Measurements from ENCODE around the gene SLC37A2.

SLC37A2 gene

DNA sequence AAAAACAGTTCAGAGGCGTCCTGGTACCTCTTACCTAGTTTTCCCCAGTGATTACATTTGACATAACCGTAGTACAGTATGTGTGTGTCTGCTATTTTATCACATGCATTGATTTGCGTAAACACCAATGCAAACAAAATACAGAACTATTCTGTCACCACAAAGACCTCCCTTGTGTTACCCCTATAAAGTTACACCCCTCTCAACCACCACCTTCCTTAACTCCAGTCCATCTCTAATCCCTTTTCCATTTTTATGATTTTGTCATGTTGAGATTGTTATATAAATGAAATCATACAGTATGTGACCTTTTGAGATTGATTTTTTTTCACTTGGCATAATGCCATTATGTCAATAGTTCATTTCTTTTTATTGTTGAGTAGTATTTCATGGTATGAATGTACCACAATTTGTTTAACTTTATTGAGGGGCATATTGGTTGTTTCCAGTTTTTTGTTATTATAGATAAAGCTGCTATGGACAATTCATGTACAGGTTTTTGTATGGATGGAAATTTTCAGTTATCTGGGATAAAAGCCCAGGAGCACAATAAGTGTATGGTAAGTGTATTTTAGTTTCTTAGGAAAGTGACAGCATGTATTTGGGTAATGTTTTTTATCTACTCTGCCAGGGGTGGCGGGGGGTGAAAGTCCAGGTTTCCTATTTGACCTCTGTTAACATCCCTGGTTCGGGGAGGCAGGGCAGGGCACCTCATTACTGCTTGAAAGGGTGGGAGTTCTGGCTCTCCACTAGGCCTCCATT is 6.0 kb upstream of the SLC37A2 start:
- no peak for DNase-seq (ENCODE audit: low read depth)
- H3K4me1 ChIP-seq (ENCODE audit: control insufficient read depth, insufficient read depth, low read length) = no peaks in the 10 kb centered on the region
- no peak overlapping the region for H3K9ac ChIP-seq (ENCODE audit: low read length)
- H3K4me3 ChIP-seq (ENCODE audit: low read length) = no peak overlapping the region
- no peaks in the 10 kb centered on the region for H3K36me3 ChIP-seq (ENCODE audit: control insufficient read depth, insufficient read depth, low read length, severe bottlenecking)
- H3K9me3 ChIP-seq (ENCODE audit: control insufficient read depth, low read length) = no peaks in the 10 kb centered on the region
- no peaks in the 10 kb centered on the region for H3K27me3 ChIP-seq (replicated peaks; ENCODE audit: control insufficient read depth, insufficient read depth, low read length)

DNA sequence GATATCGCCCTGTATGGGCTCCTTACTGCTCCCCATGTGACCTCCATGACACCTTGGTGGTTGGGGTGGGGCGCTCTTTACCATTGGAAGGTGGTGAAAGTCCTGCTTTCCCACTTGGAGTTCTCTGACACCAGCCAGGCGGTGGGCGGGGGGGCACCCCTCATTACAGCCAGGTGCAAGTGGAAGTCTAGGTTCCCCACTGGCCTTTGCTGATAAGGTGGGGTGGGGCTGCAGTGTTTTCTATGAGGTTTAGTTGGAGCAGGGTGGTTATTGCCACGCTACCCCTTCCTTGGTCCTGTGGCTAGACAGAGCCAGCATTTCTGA is 5.5 kb upstream of the SLC37A2 start:
- no peak for DNase-seq (ENCODE audit: low read depth)
- Histone ChIP-seq H3K9ac (ENCODE audit: low read length) (no peak overlapping the region), H3K27me3 (replicated peaks; ENCODE audit: control insufficient read depth, insufficient read depth, low read length) (no peaks in the 10 kb centered on the region), H3K9me3 (ENCODE audit: control insufficient read depth, low read length) (no peaks in the 10 kb centered on the region), H3K4me3 (ENCODE audit: low read length) (no peak overlapping the region), H3K4me1 (ENCODE audit: control insufficient read depth, insufficient read depth, low read length) (no peaks in the 10 kb centered on the region), H3K36me3 (ENCODE audit: control insufficient read depth, insufficient read depth, low read length, severe bottlenecking) (no peaks in the 10 kb centered on the region)

DNA sequence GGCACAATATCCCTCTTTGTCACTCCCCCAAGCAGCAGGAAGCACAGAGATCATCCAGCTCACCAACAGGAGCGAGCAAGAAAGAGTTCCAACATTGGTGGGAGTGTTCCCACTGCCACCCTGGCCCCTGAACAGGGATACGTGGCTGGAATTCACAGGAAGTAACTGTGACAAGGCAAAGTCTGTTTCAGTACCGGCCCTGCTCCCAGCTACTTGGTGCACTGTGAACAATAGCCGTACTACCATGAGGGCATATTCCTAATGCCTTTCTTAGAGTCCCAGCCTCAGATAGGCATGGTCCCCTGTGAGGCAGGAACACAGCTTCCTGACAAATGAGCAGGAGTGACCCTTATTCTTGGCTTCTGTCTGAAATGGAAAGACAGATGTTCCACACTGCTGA is 1.8 kb upstream of the SLC37A2 start:
- DNase-seq (ENCODE audit: low read depth) = no peak
- no peaks in the 10 kb centered on the region for H3K36me3 ChIP-seq (ENCODE audit: control insufficient read depth, insufficient read depth, low read length, severe bottlenecking)
- no peaks in the 10 kb centered on the region for H3K4me1 ChIP-seq (ENCODE audit: control insufficient read depth, insufficient read depth, low read length)
- H3K9ac ChIP-seq (ENCODE audit: low read length) = no peak overlapping the region
- H3K27me3 ChIP-seq (replicated peaks; ENCODE audit: control insufficient read depth, insufficient read depth, low read length) = no peaks in the 10 kb centered on the region
- H3K9me3 ChIP-seq (ENCODE audit: control insufficient read depth, low read length) = no peaks in the 10 kb centered on the region
- no peak overlapping the region for H3K4me3 ChIP-seq (ENCODE audit: low read length)

DNA sequence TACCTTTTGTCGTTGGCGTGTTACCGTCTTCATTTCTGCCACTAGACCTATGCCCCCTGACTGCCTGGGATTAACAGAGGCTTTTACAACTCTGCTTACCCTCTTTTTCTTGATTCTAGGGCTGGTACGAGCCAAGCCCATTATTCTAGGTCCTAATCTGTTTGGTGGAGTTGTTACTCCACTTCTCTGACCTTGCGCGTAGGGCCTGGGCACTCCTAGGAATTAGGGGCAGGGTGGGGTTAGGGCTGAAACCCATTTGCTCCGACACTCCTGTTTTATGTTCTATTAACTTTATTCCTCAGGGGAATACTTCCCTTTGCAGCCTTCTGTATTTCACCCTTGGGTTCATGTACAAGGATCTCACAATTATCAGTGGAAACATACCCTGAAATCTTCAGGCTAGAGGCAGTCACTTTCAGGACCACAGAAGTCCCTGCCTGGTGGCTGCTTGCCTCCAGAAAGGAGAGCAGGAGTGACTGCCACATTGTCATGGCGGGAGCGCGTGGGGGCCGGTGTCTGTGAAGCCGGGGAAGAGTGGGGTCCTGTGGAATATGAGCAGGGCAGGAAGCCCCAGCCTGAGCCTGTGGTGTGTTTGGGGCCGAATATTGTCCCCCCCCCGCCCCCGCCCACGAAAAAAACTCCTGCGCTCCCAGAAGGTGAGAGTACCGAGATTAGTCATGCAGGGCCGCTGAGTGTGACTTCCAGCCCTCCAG is 731 bp upstream of the SLC37A2 start:
- no peaks in the 10 kb centered on the region for H3K36me3 ChIP-seq (ENCODE audit: control insufficient read depth, insufficient read depth, low read length, severe bottlenecking)
- no peak for DNase-seq (ENCODE audit: low read depth)
- H3K4me1 ChIP-seq (ENCODE audit: control insufficient read depth, insufficient read depth, low read length) = no peaks in the 10 kb centered on the region
- no peaks in the 10 kb centered on the region for H3K27me3 ChIP-seq (replicated peaks; ENCODE audit: control insufficient read depth, insufficient read depth, low read length)
- peak overlapping the region; percentile 83 for H3K9ac ChIP-seq (ENCODE audit: low read length)
- peak overlapping the region; percentile 89 for H3K4me3 ChIP-seq (ENCODE audit: low read length)
- H3K9me3 ChIP-seq (ENCODE audit: control insufficient read depth, low read length) = no peaks in the 10 kb centered on the region

DNA sequence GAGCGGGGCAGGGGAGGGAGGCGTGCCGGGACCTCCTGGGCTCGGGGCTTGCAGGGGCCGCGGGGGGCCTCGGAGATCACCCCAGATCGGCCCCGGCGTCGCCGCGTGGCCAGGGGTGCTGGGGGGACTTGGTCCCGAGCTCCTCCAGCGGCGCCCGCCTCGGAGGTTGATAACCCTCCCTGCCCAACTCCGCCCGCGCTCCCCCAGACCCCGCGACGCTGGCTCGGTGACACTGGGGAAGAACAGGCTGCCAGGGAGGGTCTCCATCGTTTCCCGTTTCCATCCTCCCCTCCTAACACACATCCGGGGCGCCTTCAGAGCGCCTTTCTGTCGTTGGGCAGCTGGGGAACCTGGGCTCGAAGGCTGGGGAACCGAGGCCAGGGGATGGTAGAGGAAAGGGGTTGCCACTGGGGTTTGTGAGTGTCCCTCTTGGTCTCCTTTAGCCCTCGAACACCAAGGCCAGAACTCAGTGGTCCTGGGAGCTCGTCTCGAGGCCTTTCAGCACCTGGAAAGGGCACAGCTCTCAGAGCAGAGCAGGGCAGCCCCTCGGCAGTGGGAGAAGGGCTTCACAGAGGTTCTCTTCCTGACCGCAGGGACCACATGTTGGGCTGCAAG is 431 bp downstream of the SLC37A2 start:
- H3K4me1 ChIP-seq (ENCODE audit: control insufficient read depth, insufficient read depth, low read length) = no peaks in the 10 kb centered on the region
- peak; percentile 20 for DNase-seq (ENCODE audit: low read depth)
- peak overlapping the region; percentile 83 for H3K9ac ChIP-seq (ENCODE audit: low read length)
- peak overlapping the region; percentile 89 for H3K4me3 ChIP-seq (ENCODE audit: low read length)
- H3K36me3 ChIP-seq (ENCODE audit: control insufficient read depth, insufficient read depth, low read length, severe bottlenecking) = no peaks in the 10 kb centered on the region
- no peaks in the 10 kb centered on the region for H3K27me3 ChIP-seq (replicated peaks; ENCODE audit: control insufficient read depth, insufficient read depth, low read length)
- no peaks in the 10 kb centered on the region for H3K9me3 ChIP-seq (ENCODE audit: control insufficient read depth, low read length)

DNA sequence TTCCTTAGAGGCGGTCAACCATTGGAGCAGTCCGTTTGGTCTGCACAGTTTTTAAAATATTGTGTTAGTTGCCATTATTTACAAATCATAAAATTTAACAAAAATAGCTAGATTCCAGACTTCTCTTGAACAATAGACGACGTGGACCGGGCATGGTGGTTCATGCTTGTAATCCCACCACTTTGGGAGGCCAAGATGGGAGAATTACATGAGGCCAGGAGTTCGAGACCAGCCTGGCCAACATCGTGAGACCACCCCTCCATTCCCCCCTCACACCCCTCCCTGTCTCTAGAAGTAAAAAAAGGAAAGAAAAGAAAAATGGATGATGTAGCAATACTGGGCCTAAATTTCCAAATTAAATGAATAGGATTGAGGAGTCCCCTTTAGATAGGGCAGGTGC is 965 bp downstream of the SLC37A2 start:
- Histone ChIP-seq H3K9me3 (ENCODE audit: control insufficient read depth, low read length) (no peaks in the 10 kb centered on the region), H3K36me3 (ENCODE audit: control insufficient read depth, insufficient read depth, low read length, severe bottlenecking) (no peaks in the 10 kb centered on the region), H3K4me1 (ENCODE audit: control insufficient read depth, insufficient read depth, low read length) (no peaks in the 10 kb centered on the region), H3K9ac (ENCODE audit: low read length) (no peak overlapping the region), H3K27me3 (replicated peaks; ENCODE audit: control insufficient read depth, insufficient read depth, low read length) (no peaks in the 10 kb centered on the region), H3K4me3 (ENCODE audit: low read length) (peak overlapping the region; percentile 89)
- no peak for DNase-seq (ENCODE audit: low read depth)

DNA sequence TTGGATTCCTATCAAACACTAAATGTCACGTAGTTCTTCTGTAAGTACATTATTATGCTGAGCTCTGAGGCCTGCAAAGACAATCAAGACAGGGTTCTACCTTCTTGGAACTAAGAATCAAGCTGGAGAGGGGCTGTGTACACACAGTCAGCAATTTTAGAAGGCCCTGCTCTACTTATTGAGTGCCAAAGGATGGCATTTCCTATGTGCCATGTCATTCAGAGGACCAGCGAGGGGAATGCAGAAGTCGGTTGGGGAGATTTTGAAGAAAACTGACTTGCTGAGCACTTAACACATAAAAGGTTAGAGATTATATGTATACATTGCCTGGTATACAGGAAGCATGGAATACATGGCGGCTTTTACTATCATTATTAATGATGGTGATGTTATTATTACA is 5.3 kb downstream of the SLC37A2 start:
- peaks cover 14% of the 10 kb centered on the region for H3K4me1 ChIP-seq (ENCODE audit: control insufficient read depth, insufficient read depth, low read length)
- DNase-seq (ENCODE audit: low read depth) = no peak
- no peak overlapping the region for H3K4me3 ChIP-seq (ENCODE audit: low read length)
- H3K9me3 ChIP-seq (ENCODE audit: control insufficient read depth, low read length) = no peaks in the 10 kb centered on the region
- no peaks in the 10 kb centered on the region for H3K36me3 ChIP-seq (ENCODE audit: control insufficient read depth, insufficient read depth, low read length, severe bottlenecking)
- H3K9ac ChIP-seq (ENCODE audit: low read length) = no peak overlapping the region
- no peaks in the 10 kb centered on the region for H3K27me3 ChIP-seq (replicated peaks; ENCODE audit: control insufficient read depth, insufficient read depth, low read length)

DNA sequence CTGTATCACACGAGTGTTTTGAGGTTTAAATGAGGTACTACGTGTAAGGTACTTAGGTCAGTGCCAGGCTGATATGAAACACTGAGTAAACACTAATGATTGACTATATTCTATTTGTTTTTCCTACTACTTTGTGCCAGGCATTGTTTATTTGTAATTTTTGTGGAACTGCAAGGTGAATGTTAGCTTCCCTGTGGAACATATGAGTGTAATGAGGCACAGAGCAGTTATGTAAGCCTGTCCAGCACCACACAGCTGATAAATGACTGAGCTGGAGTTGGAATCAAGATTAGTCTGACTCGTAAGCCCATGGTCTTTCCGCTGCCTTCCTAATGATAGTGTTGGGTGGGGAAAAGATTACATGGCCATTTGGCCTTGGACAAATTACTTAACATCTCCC is 5.9 kb downstream of the SLC37A2 start:
- Histone ChIP-seq H3K4me3 (ENCODE audit: low read length) (no peak overlapping the region), H3K9ac (ENCODE audit: low read length) (no peak overlapping the region), H3K9me3 (ENCODE audit: control insufficient read depth, low read length) (no peaks in the 10 kb centered on the region), H3K4me1 (ENCODE audit: control insufficient read depth, insufficient read depth, low read length) (peaks cover 14% of the 10 kb centered on the region), H3K27me3 (replicated peaks; ENCODE audit: control insufficient read depth, insufficient read depth, low read length) (no peaks in the 10 kb centered on the region), H3K36me3 (ENCODE audit: control insufficient read depth, insufficient read depth, low read length, severe bottlenecking) (no peaks in the 10 kb centered on the region)
- no peak for DNase-seq (ENCODE audit: low read depth)

DNA sequence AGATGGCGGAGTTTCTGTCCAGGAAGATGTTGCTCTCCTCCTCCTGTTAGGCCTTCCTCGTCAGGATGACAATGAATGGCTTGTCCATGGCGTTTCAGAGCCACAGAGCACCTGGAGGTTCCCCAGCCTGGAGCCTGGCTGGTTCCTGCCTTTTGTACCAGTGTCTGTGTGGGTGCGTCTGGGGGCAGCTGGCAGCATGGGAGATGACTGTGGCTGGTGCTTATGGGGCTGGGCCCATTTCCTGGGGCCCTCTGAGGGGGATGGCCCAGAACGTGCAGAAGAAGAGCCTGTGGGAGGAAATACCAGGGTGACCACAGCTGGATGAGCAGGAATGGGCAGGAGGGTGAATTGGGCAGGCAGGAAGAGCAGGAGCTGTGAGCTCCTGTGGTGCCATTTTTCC is 6.7 kb downstream of the SLC37A2 start:
- no peaks in the 10 kb centered on the region for H3K36me3 ChIP-seq (ENCODE audit: control insufficient read depth, insufficient read depth, low read length, severe bottlenecking)
- no peak for DNase-seq (ENCODE audit: low read depth)
- H3K9me3 ChIP-seq (ENCODE audit: control insufficient read depth, low read length) = no peaks in the 10 kb centered on the region

DNA sequence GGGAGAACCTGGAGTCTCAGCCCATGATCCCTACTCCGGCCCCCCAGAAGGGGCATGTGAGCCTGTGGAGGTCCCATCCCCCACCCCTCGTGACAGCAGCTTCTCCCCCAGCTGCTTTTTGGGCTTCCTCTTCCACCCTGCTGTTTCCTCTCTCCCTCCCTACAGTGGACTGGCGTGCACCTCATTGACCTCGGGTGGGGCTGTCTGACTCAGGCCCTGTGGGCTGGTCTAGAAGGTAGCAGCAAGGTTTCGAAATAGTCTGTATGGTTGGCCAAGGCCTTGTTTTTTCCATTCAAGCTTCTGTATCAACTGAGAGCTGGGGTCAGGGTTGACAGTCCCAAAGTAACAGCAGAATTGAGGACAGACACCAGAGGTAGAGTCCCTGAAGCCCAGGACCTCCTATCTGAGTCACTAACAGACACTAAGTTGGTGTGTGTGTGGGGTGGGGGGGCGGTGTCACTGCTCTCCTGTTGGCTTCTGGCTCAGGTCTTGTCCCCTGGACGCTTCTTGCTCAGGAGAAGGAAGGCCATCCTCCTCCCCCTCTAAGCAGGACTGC is 7.7 kb downstream of the SLC37A2 start:
- peaks cover 18% of the 10 kb centered on the region for H3K4me1 ChIP-seq (ENCODE audit: control insufficient read depth, insufficient read depth, low read length)
- H3K36me3 ChIP-seq (ENCODE audit: control insufficient read depth, insufficient read depth, low read length, severe bottlenecking) = no peaks in the 10 kb centered on the region
- no peak overlapping the region for H3K9ac ChIP-seq (ENCODE audit: low read length)
- H3K4me3 ChIP-seq (ENCODE audit: low read length) = no peak overlapping the region
- no peaks in the 10 kb centered on the region for H3K9me3 ChIP-seq (ENCODE audit: control insufficient read depth, low read length)
- peak; percentile 70 for DNase-seq (ENCODE audit: low read depth)
- no peaks in the 10 kb centered on the region for H3K27me3 ChIP-seq (replicated peaks; ENCODE audit: control insufficient read depth, insufficient read depth, low read length)

More for the DNA sequence above, 6.7 kb downstream of the SLC37A2 start:
- Histone ChIP-seq H3K27me3 (replicated peaks; ENCODE audit: control insufficient read depth, insufficient read depth, low read length) (no peaks in the 10 kb centered on the region), H3K4me3 (ENCODE audit: low read length) (no peak overlapping the region), H3K4me1 (ENCODE audit: control insufficient read depth, insufficient read depth, low read length) (peaks cover 14% of the 10 kb centered on the region), H3K9ac (ENCODE audit: low read length) (no peak overlapping the region)

DNA sequence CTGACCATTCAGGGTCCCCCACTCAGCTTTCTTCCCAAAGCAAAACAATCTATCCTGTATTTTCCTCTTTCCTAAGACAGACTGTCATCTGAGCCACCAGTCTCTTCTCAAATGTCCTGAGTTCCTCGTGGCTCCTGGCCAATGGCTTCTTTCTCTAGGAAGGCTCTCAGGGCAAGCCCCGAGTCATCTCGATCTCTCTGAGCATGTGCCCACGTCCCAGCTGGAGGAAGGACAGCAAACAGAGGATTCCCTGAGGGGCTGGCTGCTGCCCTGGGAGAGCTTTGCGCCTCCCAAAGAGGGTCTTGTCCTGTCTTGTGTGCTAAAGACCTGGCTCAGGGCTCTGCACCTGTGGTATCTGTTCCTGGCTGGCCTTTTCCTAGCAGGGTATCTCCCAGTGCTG is 8.3 kb downstream of the SLC37A2 start:
- Histone ChIP-seq H3K4me1 (ENCODE audit: control insufficient read depth, insufficient read depth, low read length) (peaks cover 18% of the 10 kb centered on the region), H3K9ac (ENCODE audit: low read length) (no peak overlapping the region), H3K36me3 (ENCODE audit: control insufficient read depth, insufficient read depth, low read length, severe bottlenecking) (no peaks in the 10 kb centered on the region), H3K27me3 (replicated peaks; ENCODE audit: control insufficient read depth, insufficient read depth, low read length) (no peaks in the 10 kb centered on the region), H3K9me3 (ENCODE audit: control insufficient read depth, low read length) (no peaks in the 10 kb centered on the region), H3K4me3 (ENCODE audit: low read length) (no peak overlapping the region)
- no peak for DNase-seq (ENCODE audit: low read depth)

Data from adipocyte (in vitro differentiated cells).